GM21528 (cell line): ENCODE data around the gene ATXN1.

Experiments
- ATAC-seq: cut with Tn5 transposase; IDR thresholded peaks from one replicate; pipeline ENCODE4 v1.9.1; 2021; ENCODE audit warnings: mild to moderate bottlenecking, moderate library complexity; ENCODE audit not compliant: unreplicated experiment, low FRiP score

Gene ATXN1

GRCh38 chr6:16434885-16435284 is 326.4 kb downstream of the ATXN1 start:
- ATAC-seq, result no peak

DNA sequence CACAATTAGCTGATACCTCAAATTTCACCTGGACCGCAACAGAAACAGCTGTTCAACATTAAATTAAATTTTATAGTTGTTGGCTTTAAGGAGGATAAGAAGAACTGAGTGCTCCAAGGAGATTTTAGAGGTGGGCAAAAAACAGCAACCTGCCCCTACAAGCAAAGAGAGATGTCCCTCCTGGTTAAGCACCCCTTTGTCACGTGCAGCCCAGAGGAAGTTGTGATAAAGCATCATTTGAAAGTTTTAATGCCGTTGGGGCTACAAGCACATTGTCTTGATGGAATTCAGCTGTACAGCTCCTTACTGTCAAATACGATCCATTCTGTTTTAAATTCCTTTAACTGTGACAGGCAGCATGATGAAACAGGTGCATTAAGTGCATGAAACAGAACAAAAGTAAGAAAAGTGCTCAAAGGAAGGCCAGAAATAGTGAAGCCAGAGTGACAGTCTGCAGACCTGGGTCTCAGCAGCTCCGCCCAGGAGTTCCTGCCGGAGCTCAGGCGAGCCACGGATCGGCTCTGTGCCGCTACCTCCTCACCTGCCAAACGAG is 327.8 kb downstream of the ATXN1 start:
- no peak for ATAC-seq

DNA sequence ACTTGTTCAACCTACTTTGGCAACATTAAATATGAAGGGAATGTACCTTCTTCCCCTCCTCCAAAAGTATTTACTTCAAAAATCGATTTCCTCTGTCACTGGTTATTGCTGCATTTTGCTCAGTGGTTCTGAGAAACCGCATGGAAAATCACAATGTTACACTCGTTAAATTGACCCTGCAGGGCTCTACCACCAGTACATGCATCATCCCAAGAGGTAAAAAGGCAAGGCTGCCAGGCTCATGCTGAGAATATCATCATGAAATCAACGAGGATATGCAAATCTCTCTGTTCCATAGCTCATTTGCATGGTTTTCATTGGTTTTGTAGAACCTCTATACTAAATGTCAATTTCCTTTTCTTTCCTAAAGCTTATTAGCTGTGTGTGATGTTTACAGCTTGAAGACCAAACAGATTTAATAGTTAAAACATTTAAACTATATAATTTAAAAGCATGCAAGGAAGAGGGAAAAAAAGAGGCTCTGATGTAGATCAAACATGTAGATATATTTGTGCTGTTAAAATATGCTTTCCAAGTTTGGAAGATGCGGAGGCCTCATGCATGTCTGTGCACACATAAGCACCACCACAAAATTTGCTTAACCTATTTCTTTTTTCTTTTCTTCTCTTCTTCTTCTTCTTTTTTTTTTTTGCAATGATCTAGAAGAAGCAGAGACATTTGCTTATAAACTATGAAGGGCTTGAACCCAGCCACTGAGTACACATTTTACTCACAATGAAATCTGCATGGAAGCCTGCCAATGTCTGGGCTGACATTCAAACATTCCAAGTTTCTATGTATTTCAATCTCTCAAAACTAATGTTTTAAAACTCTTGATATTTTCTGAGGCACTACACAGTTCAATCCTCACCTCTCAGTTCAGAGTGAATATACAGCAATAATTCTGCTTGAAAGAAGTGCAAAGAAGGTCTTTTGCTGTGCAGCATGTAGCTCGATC is 328.9 kb downstream of the ATXN1 start:
- peak; percentile 78 for ATAC-seq

DNA sequence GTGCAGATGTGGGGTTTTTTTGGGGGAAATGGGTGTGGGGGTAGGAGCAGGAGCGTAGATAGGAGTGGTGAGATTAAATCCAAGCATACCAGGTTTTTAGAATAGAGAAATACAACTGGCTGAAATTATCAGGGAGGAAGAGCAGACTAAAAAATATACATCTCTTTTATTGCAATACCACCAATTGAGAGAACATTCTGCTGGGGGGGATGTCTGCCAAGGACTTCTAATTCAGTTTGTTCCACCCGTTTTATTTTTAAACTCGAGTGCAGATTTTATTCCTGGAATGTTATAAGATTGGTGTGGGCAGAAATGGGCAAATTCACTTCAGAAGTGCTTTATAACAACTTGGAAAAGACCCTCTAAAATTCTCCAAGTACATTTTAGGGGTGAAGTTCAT is 330.2 kb downstream of the ATXN1 start:
- ATAC-seq, result no peak

DNA sequence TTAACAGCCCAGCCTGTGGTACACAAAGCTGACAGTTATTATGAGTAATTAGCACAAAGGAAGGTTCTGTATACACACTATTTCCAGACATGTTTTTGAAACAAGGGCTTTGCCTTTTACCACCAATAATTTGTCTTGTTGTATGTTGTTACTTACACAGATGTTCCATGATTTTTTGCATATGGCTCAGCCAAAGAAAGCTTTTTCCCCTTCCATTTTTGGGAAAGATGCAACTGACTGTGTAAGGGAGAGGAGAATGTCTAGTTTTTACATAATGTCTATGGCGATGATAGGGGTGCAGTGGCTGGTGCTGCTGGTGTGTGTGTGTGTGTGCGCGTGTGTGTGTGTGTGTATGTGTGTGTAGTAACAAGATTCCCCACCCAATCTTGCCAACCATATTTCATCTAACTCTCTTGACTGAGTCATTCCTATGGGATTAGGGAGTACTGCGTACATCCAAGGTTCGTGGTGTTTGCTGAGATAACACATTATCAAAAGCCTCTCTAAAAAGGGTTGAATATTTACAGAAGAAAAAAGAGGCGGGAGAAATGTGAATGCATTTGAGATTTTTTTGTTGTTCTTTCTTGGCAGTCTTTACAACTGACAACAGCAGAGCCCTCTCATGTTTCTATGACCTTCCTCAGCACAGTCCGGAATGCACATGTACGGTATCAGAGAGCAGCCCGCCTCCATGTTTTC is 330.7 kb downstream of the ATXN1 start:
- no peak for ATAC-seq

DNA sequence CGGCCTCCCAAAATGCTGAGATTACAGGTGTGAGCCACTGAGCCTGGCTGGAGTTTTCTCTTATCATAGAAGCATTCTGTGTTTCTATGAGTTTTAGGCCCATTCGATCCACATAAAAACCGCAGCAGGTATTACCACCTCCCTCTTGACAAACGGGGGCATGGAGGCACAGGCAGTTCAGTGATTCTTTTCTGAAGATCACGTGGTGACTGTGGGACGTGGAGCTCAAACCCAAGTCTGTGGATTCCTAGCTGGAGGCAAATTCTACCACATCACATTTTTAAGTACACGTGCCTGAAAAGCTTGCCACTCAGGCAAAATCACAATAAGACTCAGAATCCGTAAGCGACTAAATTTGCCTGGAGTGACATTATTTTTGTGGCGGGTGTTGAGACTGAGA is 331.6 kb downstream of the ATXN1 start:
- no peak for ATAC-seq

- ATAC-seq, result no peak
Measured at GRCh38 chr6:16427124-16427523, 334.1 kb downstream of the ATXN1 start.

- no peak for ATAC-seq
Measured at GRCh38 chr6:16425881-16426615, 335.2 kb downstream of the ATXN1 start.

- peak; percentile 21 for ATAC-seq
Measured at GRCh38 chr6:16421462-16421960, 339.7 kb downstream of the ATXN1 start.

DNA sequence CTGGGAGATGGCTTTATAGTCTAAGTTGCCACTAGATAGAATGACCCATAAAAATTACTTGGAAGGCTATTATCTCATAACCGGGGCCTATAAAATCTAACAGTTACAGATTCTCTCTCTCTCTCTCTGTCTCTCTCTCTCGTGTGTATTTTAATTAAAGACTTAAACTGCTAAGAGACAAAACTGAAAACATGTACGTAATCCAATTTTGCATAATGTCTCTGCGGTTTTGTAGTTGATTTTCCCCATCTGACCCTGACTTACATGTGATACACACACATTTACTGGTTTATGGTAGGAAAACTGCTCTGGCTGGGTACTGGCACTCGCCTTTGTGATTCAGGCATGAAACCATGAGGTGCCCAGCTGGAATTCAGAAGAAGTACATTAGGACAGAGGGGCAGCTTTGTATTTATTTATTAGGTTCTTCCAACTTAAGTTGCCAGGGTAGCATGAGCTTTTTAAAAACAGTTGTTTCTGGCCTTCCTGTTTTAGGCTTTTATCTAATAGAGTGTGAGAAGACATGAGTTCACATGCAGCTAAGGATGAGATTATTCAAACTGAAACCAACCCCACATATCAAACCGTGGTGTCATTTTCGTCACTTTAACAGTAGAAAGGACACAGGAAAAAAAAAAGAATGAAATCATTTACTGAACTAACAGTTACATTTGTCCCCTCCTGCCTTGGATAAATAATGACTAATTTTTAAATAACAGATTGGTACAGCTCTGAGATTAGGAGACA is 340.4 kb downstream of the ATXN1 start:
- ATAC-seq, result peak; percentile 74

- ATAC-seq, result peak; percentile 11
Measured at GRCh38 chr6:16420337-16420714, 340.9 kb downstream of the ATXN1 start.

DNA sequence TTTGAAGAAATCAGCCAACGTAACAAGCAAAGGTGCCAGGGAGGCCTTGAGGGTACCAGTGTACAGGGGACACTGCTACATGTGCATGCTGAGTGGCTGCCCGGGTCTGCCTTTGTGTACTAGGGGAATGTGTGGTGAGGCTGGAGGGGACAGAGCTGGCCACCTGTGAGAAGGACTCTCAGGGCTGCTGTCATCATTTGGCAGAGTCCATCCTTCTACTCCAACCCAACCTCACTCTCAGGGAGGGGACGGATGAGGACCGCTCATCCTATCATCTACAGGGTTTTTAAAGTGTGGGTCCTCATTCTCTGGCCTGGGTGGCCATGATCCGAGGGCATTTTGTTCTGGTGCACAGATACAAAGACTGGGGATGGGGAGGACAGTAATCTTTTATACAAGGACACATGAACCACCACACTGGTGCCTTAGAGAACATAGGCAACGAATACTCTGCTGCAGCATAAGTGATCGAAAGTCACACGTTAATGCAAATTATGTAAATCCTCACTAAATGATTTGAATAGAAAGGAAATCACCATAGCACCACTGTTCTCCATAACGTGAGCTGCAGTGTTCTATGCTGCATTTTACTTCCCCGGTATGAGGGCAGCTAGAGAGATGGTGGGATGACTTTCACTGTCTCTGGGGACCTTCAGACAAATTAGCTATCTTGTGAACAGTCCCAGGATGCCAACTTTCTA is 341.5 kb downstream of the ATXN1 start:
- ATAC-seq, result peak; percentile 60

- no peak for ATAC-seq
Measured at GRCh38 chr6:16418151-16418550, 343.1 kb downstream of the ATXN1 start.

- no peak for ATAC-seq
Measured at GRCh38 chr6:16415677-16416076, 345.6 kb downstream of the ATXN1 start.

DNA sequence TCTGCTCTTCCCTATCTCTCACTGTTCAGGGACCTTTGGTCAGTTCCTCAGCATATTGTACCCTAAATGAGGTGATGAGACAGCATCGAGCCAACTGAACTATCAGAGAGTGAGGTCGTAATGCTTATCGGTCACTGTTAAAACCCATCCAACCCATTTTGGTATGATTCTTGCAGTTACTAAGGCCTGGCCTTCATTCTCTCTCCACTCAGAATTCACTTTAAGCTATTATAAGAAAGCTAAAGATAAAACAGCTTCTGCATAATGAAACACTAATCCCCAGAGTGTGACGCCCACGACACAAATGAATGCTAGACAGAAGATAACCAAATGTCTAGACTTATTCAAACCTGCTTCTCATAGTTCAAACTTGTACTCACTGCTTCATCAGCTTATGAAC is 347.1 kb downstream of the ATXN1 start:
- ATAC-seq, result peak; percentile 53

DNA sequence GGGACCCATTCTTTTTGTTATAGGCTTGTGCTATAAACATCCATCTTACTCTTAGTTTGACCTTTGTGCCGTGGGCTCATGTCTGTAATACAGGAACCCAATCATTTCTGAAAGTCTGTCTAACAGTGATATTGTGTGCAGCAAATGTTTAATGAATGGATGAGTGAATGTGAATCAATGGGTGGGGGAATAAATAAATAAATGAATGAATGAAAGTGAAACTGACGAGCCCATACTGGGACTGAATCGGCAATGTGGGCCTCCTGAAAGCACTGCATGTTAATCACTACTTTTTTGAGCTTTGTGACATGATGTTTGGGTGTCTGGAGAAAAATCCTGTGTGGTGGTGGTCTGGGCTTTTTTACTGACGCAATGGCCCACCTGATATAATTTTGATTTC is 347.9 kb downstream of the ATXN1 start:
- no peak for ATAC-seq

DNA sequence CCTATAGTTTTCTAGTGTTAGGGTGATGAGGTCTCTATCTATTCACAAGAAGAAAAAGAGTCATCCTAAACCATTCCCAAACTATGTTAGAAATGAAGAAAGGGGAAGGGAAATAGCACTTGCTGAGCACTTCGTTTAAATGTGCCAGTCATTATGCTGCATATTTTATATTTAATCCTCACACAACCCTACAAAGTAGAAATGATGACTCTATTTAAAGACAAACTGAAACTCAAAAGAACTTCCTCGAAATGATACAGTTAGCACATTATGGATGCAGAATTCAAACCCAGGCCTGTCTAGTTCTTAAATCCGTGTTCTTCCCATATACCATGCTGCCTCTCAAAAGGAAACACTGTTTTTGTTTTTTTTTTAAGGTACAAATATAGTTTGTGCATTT is 348.3 kb downstream of the ATXN1 start:
- no peak for ATAC-seq

GRCh38 chr6:16412171-16412570 is 349.1 kb downstream of the ATXN1 start:
- ATAC-seq, result no peak
